B cell (primary cell): ENCODE results near the gene CAPN10.

Experiments used
- CTCF ChIP-seq: fragments of 200-600 bp; IDR thresholded peaks from one replicate; pipeline ENCODE4 v1.8.0; 2022; ENCODE audit warnings: antibody characterized with exemption, mild to moderate bottlenecking
- EZH2 ChIP-seq: IDR thresholded peaks from 2 replicates; pipeline ENCODE4 v1.6.1; 2012; ENCODE audit warnings: borderline replicate concordance, low read depth, mild to moderate bottlenecking, moderate library complexity, low read length; ENCODE audit not compliant: insufficient read depth, poor library complexity, severe bottlenecking

GRCh38 chr2:240635121-240635997 is 48.8 kb downstream of the CAPN10 start:
- no peak for TF ChIP-seq CTCF
- no peak for TF ChIP-seq EZH2
